Effector memory CD4-positive, alpha-beta T cell (primary cell): Measurements from ENCODE around the gene ERAS.
"Not testable (repeated sequence)": the region's sequence is repeated elsewhere in the genome, so short reads cannot be mapped to it uniquely, and the experiment has no call there.

Source experiments
- DNase-seq, 3 donors: peaks; one replicate each; pipeline ENCODE4 v3.0.0-alpha.2; 2020
- H3K27ac ChIP-seq: 2 replicates; pipeline ENCODE4 v1.7.0; 2013; ENCODE audit warnings: mild to moderate bottlenecking, low read length, moderate library complexity; ENCODE audit not compliant: insufficient read depth, poor library complexity, severe bottlenecking
- H3K27me3 ChIP-seq: replicated peaks from 2 replicates; pipeline ENCODE4 v1.7.0; 2013; ENCODE audit warnings: mild to moderate bottlenecking, low read length; ENCODE audit not compliant: insufficient read depth, control insufficient read depth, poor library complexity, severe bottlenecking
- H3K36me3 ChIP-seq: 2 replicates; pipeline ENCODE4 v1.7.0; 2013; ENCODE audit warnings: mild to moderate bottlenecking, low read length, moderate library complexity; ENCODE audit not compliant: control insufficient read depth, insufficient read depth
- H3K4me1 ChIP-seq: 2 replicates; pipeline ENCODE4 v1.7.0; 2013; ENCODE audit warnings: low read length, mild to moderate bottlenecking; ENCODE audit not compliant: control insufficient read depth, insufficient read depth, poor library complexity, severe bottlenecking
- H3K4me3 ChIP-seq: 2 replicates; pipeline ENCODE4 v1.7.0; 2013; ENCODE audit warnings: low read length, low read depth, mild to moderate bottlenecking; ENCODE audit not compliant: insufficient read depth, poor library complexity, severe bottlenecking
- H3K9me3 ChIP-seq: 2 replicates; pipeline ENCODE4 v1.7.0; 2013; ENCODE audit warnings: mild to moderate bottlenecking, low read length, moderate library complexity; ENCODE audit not compliant: control insufficient read depth

Gene ERAS

DNA sequence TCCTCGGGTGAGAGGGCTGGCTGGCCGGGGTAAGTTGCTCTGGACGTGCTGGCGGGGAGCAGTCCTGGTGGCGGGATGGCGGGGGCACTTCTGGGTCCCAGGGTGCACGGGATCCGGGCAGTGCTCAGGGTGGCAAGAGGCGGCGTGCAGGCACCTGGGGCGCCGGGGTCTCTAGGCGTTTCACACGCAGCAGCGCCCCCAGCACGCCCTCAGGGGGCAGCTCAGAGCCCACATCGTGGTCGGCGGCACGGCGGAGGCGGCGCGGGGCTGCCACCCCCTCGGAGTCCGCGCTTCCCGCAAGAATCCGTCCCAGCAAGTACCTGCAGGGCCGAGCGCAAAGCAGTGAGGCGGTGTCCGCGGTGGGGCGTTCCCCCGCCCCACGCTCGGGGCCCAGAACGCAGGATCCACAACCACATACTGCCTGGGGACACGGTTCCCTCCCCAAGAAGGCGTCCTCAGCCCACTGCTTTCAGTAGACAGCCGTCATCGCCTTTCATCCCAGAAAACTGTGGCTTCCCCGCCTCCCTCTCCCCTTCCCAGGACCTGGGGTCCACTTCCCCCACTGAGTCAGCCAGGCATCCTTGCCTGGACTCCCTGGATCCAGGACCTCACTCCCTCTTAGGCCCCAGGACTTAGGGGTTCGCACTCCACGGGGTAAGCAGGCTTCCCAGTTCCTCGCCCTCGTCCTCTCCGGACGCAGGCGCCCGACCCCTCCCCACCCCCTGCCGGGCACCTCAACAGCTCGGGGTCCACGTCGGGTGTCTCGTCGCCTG is 5.0 kb downstream of the ERAS start:
- Histone ChIP-seq H3K27ac (no peak overlapping the region), H3K4me1 (peaks cover 8% of the 10 kb centered on the region), H3K9me3 (no peaks in the 10 kb centered on the region), H3K36me3 (no peaks in the 10 kb centered on the region), H3K4me3 (no peak overlapping the region), H3K27me3 (no peaks in the 10 kb centered on the region)
- DNase-seq = no peak

GRCh38 chrX:48831909-48832291 is 5.6 kb downstream of the ERAS start:
- H3K36me3 ChIP-seq = no peaks in the 10 kb centered on the region
- no peak overlapping the region for H3K27ac ChIP-seq
- H3K4me3 ChIP-seq = no peak overlapping the region
- peaks cover 8% of the 10 kb centered on the region for H3K4me1 ChIP-seq
- no peaks in the 10 kb centered on the region for H3K27me3 ChIP-seq
- no peak for DNase-seq
- H3K9me3 ChIP-seq = no peaks in the 10 kb centered on the region

GRCh38 chrX:48833542-48834138 is 7.3 kb downstream of the ERAS start:
- Histone ChIP-seq H3K4me1 (peaks cover 8% of the 10 kb centered on the region), H3K36me3 (no peaks in the 10 kb centered on the region), H3K9me3 (no peaks in the 10 kb centered on the region), H3K27ac (no peak overlapping the region), H3K27me3 (no peaks in the 10 kb centered on the region), H3K4me3 (no peak overlapping the region)
- no peak for DNase-seq

- DNase-seq = no peak
- H3K27me3 ChIP-seq = no peaks in the 10 kb centered on the region
- H3K9me3 ChIP-seq = no peaks in the 10 kb centered on the region
- H3K36me3 ChIP-seq = no peaks in the 10 kb centered on the region
- H3K4me3 ChIP-seq = no peak overlapping the region
- no peak overlapping the region for H3K27ac ChIP-seq
- peaks cover 8% of the 10 kb centered on the region for H3K4me1 ChIP-seq
Observed at GRCh38 chrX:48834383-48834709, 8.0 kb downstream of the ERAS start.

- Histone ChIP-seq H3K4me3 (peak within 1 kb of the TSS; percentile 38), H3K4me1 (peaks cover 8% of the 10 kb centered on the region), H3K36me3 (no peaks in the 10 kb centered on the region), H3K27ac (no peak within 1 kb of the TSS), H3K9me3 (no peaks in the 10 kb centered on the region), H3K27me3 (no peaks in the 10 kb centered on the region)
- DNase-seq = peak; percentile 2 to 23 (median 19)
Observed at GRCh38 chrX:48835524-48836329, 9.4 kb downstream of the ERAS start, which contains the start of gene PCSK1N. TSS of gene PCSK1N (minus strand) at chrX:48835610. CDS start at chrX:48835532, 78 bp downstream.

GRCh38 chrX:48839686-48840085 is 13.4 kb downstream of the ERAS start:
- no peaks in the 10 kb centered on the region for H3K27me3 ChIP-seq
- H3K9me3 ChIP-seq = no peaks in the 10 kb centered on the region
- H3K4me3 ChIP-seq = no peak overlapping the region
- no peaks in the 10 kb centered on the region for H3K4me1 ChIP-seq
- no peaks in the 10 kb centered on the region for H3K36me3 ChIP-seq
- no peak overlapping the region for H3K27ac ChIP-seq
- DNase-seq = no peak

- no peaks in the 10 kb centered on the region for H3K36me3 ChIP-seq
- no peak for DNase-seq
- peaks cover 5% of the 10 kb centered on the region for H3K4me1 ChIP-seq
- no peaks in the 10 kb centered on the region for H3K27me3 ChIP-seq
- H3K4me3 ChIP-seq = no peak overlapping the region
- no peak overlapping the region for H3K27ac ChIP-seq
- H3K9me3 ChIP-seq = no peaks in the 10 kb centered on the region
Observed at GRCh38 chrX:48848847-48849246, 22.5 kb downstream of the ERAS start.

DNA sequence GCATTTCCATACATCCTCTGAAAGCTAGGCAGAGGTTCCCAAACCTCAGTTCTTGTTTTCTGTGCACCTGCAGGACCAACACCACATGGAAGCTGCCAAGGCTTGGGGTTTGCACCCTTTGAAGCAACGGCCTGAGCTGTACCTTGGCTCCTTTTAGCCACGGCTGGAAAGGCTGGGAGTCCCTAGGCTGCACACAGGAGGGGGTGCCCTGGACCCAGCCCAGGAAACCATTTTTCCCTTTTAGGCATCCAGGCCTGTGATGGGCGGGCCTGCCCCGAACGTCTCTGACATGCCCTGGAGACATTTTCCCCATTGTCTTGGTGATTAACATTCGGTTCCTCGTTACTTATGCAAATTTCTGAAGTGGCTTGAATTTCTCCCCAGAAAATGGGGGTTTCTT is 26.5 kb downstream of the ERAS start:
- peaks cover 5% of the 10 kb centered on the region for H3K4me1 ChIP-seq
- H3K9me3 ChIP-seq = no peaks in the 10 kb centered on the region
- H3K36me3 ChIP-seq = no peaks in the 10 kb centered on the region
- no peak overlapping the region for H3K4me3 ChIP-seq
- H3K27ac ChIP-seq = no peak overlapping the region
- H3K27me3 ChIP-seq = no peaks in the 10 kb centered on the region
- no peak for DNase-seq

DNA sequence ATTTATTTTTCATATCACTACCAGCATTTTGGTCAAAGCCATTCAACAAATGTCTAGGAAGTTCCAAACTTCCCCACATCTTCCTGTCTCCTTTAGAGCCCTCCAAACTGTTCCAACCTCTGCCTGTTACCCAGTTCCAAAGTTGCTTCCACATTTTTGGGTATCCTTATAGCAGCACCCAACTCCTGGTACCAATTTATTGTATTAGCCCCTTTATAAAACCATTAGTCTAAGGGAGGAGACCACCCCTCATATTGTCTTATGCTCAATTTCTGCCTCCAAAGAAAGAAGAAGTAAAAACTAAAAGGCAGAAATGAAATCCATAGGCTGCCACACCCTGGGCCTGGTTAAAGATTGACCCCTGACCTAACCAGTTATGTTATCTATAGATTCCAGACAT is 27.2 kb downstream of the ERAS start:
- not testable (repeated sequence) for DNase-seq, H3K27me3 ChIP-seq, H3K4me3 ChIP-seq, H3K4me1 ChIP-seq, H3K36me3 ChIP-seq, H3K9me3 ChIP-seq, H3K27ac ChIP-seq
